ENCODE results near the gene VPS41.

Gene VPS41

GRCh38 chr7:38801786-38802185 lies 107.2 kb downstream of the VPS41 start:
- no peak for DNase-seq

GRCh38 chr7:38798552-38799267 lies 110.3 kb downstream of the VPS41 start:
- no peak for DNase-seq

DNA sequence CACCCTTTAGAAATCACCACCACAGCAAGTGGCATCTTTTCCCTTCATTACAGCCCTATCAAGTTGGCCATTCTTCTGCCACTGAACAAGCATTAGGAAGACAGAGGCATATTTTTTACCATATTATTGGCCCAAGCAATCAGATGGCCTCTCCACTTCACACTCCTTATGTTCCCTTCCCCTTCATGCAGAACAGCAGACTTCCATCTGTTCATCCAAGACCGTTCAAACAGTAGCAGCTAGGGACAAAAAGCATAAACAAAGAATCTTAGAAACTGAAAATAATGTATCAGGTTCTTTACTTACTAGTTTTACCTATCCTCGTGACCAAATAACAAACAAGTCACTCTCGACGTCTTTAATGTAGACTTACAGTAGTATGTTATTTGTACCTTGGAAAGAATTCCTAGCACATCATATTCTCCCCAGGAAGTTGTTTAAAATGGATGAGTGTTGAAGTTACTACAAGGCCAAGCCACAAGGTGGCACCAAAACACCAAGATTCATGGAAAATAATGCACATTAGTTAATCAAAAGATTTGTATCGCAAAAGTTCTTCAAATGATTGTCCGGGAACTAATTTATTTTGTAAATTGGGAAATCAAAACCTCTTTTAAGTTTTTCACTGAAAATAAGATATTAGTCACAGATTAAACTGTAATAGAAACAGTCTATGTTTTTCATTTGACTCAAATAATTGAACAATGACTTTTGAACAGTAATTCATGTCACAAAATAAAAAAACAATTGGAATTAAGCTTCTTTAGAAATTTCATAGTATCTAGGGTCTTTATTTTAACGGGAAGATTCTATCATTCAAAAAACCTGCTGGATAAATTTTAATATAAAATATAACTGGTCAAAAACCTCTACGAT lies 112.1 kb downstream of the VPS41 start:
- DNase-seq = peak in 1 of 2 experiments; percentile 54

GRCh38 chr7:38795593-38795992 lies 113.4 kb downstream of the VPS41 start:
- no peak for DNase-seq

GRCh38 chr7:38781991-38782390 lies 127.0 kb downstream of the VPS41 start:
- DNase-seq = no peak

- DNase-seq = no peak
These were observed 131.4 kb downstream of the VPS41 start for GRCh38 chr7:38777609-38778008.

DNA sequence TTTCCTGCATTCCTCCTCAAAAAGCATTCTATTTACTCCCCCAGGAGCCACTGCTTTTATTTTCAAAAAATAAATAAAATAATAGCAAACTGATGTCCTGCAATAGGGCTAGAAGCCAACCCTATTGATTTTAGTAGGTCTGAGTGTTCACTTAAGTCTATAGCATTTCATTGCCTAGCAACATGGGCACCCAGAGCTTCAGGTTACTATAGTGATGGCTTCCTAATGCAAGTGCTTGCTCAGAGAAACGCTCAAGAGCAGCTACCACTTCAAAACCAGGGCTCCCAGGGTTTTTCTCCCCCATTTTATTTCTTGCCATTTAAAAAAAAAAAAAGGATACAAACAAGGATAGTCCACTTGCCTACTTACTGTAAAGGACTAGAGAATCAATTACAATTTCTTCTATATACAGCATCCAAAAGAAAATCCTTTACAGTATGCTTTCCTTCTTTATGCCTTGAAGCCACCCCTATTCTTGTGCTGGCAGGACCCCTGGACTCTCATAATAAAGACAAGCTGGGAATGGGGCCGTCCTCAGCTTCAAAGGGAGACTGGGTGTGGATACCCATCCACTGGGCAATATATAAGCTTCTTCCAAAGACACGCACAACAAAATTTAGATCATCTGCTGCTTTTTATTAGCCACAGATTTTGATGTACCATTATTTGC lies 133.3 kb downstream of the VPS41 start:
- no peak for DNase-seq

DNA sequence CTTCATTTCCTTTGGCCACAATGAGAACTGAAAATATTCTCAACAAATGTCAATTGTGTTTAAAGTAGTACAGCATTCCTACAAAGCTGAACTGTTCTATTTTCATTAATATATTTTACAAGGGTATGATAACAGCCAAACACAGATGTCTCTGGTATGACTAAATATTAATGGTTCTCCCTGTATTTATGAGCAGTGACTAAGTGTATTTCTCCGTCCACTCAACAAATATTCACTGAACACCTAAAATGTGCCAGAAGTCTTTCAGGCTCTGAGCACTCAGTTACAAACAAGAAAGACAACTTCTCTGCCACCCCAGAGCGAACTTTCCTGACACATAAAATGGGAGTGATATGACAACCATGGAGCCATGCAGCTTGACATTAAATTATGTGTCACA lies 135.6 kb downstream of the VPS41 start:
- no peak for DNase-seq

DNA sequence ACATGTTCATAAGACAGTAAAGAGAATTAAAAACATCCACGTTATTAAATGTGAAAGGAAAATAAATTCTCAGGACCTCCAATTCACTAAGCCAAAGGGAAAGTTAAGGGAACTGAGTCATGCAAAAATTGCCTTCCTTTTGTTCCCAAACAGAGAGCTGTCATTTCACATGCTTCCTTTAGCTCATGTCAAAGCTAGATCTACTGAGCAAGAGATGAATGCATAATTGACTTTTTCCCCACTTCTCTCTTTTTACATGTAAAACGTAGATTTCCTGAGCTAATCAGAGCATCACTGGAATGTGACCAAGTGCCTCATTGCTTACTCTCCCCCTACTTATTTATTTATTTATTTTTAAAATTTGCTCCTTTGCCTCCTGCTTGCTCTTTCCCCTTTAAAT lies 148.8 kb downstream of the VPS41 start:
- DNase-seq = no peak

DNA sequence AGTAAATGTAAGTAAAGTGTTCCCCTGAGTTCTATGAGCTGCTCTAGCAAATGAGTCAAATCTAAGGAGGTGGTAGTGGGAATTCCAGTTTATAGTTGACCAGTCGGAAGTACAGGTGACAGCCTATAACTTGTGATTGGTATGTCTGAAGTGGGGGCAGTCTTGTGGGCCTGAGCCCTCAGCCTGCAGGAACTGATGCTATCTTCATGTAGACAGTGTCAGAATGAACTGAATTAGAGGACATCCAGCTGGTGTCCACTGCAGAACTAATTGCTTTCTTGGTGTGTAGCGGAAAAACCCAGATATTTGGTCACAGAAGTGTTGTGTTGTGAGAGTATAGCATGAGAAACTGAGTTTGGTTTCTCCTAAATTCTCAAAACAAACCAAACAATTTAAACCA lies 150.0 kb downstream of the VPS41 start:
- no peak for DNase-seq

DNA sequence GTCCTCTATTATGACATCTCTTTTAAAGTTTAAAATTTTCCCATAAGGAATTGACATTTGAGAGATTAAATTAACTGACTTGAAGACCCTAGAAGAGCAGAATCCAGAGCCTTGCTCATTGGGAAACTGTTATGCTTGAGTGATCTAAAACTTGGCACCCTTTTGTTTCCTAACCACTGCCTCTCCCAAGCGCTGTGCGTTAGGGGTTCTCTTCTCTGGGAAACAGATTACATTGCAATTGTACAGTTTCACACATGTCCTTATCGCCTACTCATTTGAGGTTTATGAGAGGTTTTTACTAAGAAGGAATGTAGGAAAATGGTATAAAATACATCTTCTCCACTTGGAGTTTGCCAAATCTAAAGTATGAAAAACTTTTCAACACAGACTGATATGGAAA lies 151.1 kb downstream of the VPS41 start:
- no peak for DNase-seq

- DNase-seq = no peak
These were observed 152.5 kb downstream of the VPS41 start for GRCh38 chr7:38756521-38756920.

GRCh38 chr7:38753347-38753746 lies 155.6 kb downstream of the VPS41 start:
- no peak for DNase-seq

DNA sequence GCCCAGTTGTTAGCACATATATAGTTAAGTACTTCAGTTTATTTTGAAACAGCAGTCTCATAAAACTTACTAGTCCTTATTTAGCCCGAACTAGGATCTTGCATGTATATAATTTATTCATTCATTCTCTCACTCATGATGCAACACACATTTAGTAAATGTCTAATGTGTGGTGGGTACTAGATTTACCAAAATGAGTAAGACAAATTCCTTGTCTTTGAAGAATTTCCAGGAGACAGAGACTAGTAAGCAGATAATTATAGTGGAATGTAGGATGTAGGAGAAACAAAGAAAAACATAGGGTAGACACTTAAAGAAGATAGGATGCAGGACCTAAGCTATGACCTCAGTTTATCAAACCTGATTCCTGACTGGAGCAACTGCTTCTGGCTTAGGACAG lies 157.6 kb downstream of the VPS41 start:
- DNase-seq = no peak

- no peak for DNase-seq
These were observed 160.9 kb downstream of the VPS41 start for GRCh38 chr7:38748056-38748610.

DNA sequence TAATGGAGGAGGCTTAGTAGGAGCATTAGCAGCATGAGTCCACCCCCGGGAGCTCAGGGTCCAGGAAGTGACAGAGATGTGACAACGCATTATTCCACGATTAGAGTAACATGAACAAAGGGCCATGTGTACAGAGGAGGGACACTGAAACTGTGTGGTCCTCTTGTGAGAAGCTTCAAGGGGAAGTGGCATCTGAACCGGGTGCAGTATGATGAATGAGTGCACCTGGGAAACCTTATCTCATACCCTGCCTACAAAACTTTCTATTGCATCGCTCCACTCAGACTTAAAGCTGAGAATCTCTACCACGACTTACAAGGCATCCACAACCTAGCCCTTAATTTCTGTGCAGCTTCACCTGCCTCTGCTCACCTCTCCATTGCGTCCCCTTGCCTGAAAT lies 162.6 kb downstream of the VPS41 start:
- DNase-seq = no peak

GRCh38 chr7:38744746-38745145 lies 164.2 kb downstream of the VPS41 start:
- no peak for DNase-seq

DNA sequence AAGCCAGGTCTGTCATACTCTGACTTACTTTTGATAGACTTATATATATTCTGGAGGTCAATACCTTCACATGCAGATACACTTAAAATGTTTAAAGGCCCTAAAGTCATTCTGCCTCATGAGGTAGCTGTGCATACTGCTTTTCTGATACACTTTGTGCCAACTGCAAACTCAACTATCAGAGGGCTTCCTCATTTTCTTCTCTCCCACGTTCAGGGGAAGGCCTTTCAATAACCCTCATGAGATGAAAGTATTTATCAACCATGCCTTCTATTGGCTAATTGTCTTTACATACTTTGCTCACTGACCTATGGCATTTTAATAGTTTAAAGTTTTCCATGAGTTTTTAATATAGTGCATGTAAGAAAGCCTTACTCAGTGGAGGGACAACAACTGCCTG lies 165.1 kb downstream of the VPS41 start:
- DNase-seq = no peak

GRCh38 chr7:38740041-38740440 lies 168.9 kb downstream of the VPS41 start:
- no peak for DNase-seq

- DNase-seq = no peak
These were observed 172.9 kb downstream of the VPS41 start for GRCh38 chr7:38736138-38736537.

GRCh38 chr7:38731215-38731614 lies 177.8 kb downstream of the VPS41 start:
- no peak for DNase-seq

- no peak for DNase-seq
These were observed 180.8 kb downstream of the VPS41 start for GRCh38 chr7:38728145-38728544.

GRCh38 chr7:38727184-38727940 lies 181.6 kb downstream of the VPS41 start:
- DNase-seq = no peak

Measured in cerebellar nuclear complex (tissue), 1 donor.